SK-N-SH (cell line): Measurements from ENCODE around the gene PDE2A. TPM values are rescaled to one million over a fixed set of nuclear protein-coding genes. Genes with fewer than 3 reads are reported as not detected.

Experiments
- CTCF ChIA-PET: fragments of 300-600, 350-600 bp; formaldehyde crosslinking; extraction: SDS; loops from one replicate; lab custom pipeline; 2021; lab: Yijun Ruan, JAX
- POLR2A ChIA-PET: fragments of 350-600 bp; sonication (Branson Sonifier 250); formaldehyde crosslinking; extraction: SDS; loops from one replicate; lab custom pipeline; 2020; ENCODE audit warnings: antibody characterized with exemption, inconsistent platforms; lab: Yijun Ruan, JAX
- DNase-seq: peaks from one replicate; pipeline ENCODE4 v3.0.0; 2012
- H2AFZ ChIP-seq: fragments of 200-600 bp; sonication (generic); 2 replicates; pipeline ENCODE4 v1.8.1; 2016; ENCODE audit warnings: antibody characterized with exemption, mild to moderate bottlenecking, low read depth
- H3F3A ChIP-seq: fragments of 200-600 bp; sonication (generic); replicated peaks from 2 replicates; pipeline ENCODE3; 2016; ENCODE audit warnings: antibody characterized with exemption, mild to moderate bottlenecking; ENCODE audit not compliant: insufficient read depth
- H3K27ac ChIP-seq, 2 experiments: fragments of 200-500 bp in 1 of 2; fragments of 200-600 bp in 1 of 2; sonication (Bioruptor generic) in 1 of 2; sonication (generic), shearing (Covaris generic) in 1 of 2; 2 replicates each; pipeline versions ENCODE4 v1.5.1 to v1.6.1; 2014 to 2016; ENCODE audit warnings: low read depth in 2 of 2, inconsistent platforms in 1 of 2, low read length in 1 of 2, mild to moderate bottlenecking in 1 of 2, mixed read lengths in 1 of 2
- H3K27me3 ChIP-seq: fragments of 200-600 bp; sonication (generic), shearing (Covaris generic); 2 replicates; pipeline ENCODE4 v1.6.1; 2016; ENCODE audit warnings: mixed run types; ENCODE audit not compliant: insufficient read depth
- H3K36me3 ChIP-seq, 2 experiments: fragments of 200-500 bp in 1 of 2; fragments of 200-600 bp in 1 of 2; sonication (Bioruptor generic) in 1 of 2; sonication (generic) in 1 of 2; replicated peaks in 1 of 2; 2 replicates each; pipeline versions ENCODE3 to v1.5.1; 2014 to 2016; ENCODE audit warnings: low read length in 1 of 2, mild to moderate bottlenecking in 1 of 2; ENCODE audit not compliant: insufficient read depth in 2 of 2, control insufficient read depth in 1 of 2
- H3K4me1 ChIP-seq, 2 experiments: fragments of 200-500 bp in 1 of 2; fragments of 200-600 bp in 1 of 2; sonication (Bioruptor generic) in 1 of 2; sonication (generic), shearing (Covaris generic) in 1 of 2; 2 replicates each; pipeline versions ENCODE4 v1.5.1 to v1.6.1; 2014 to 2016; ENCODE audit warnings: low read depth in 1 of 2, low read length in 1 of 2, mixed run types in 1 of 2; ENCODE audit not compliant: insufficient read depth in 2 of 2, control insufficient read depth in 1 of 2
- H3K4me2 ChIP-seq: fragments of 200-600 bp; sonication (generic), shearing (Covaris generic); 2 replicates; pipeline ENCODE4 v1.6.1; 2017; ENCODE audit warnings: mixed run types
- H3K4me3 ChIP-seq, 2 experiments: fragments of 200-500 bp in 1 of 2; fragments of 200-600 bp in 1 of 2; sonication (Bioruptor generic) in 1 of 2; sonication (generic), shearing (Covaris generic) in 1 of 2; 2 replicates each; pipeline versions ENCODE4 v1.5.1 to v1.8.1; 2014 to 2016; ENCODE audit warnings: low read depth in 2 of 2, inconsistent platforms in 1 of 2, low read length in 1 of 2, mild to moderate bottlenecking in 1 of 2, mixed read lengths in 1 of 2, moderate library complexity in 1 of 2
- H3K79me2 ChIP-seq: fragments of 200-600 bp; sonication (generic); 2 replicates; pipeline ENCODE4 v1.8.1; 2017; ENCODE audit warnings: mild to moderate bottlenecking; ENCODE audit not compliant: insufficient read depth
- H3K9ac ChIP-seq: fragments of 200-600 bp; sonication (generic); 2 replicates; pipeline ENCODE4 v1.6.1; 2017; ENCODE audit warnings: mixed run types
- H3K9me2 ChIP-seq: fragments of 200-600 bp; sonication (generic); 2 replicates; pipeline ENCODE4 v1.6.1; 2017; ENCODE audit warnings: mixed run types
- H3K9me3 ChIP-seq: fragments of 200-600 bp; sonication (generic); 2 replicates; pipeline ENCODE4 v1.6.1; 2017; ENCODE audit warnings: mixed run types, mild to moderate bottlenecking, moderate library complexity
- H4K20me1 ChIP-seq: fragments of 200-600 bp; sonication (generic); 2 replicates; pipeline ENCODE4 v1.6.1; 2017; ENCODE audit warnings: mild to moderate bottlenecking, mixed run types; ENCODE audit not compliant: insufficient read depth
- EP300 ChIP-seq, 2 experiments: IDR thresholded peaks; 2 replicates each; pipeline versions ENCODE4 v1.4.0 to v1.6.1; 2012; ENCODE audit warnings: borderline replicate concordance in 1 of 2, low read depth in 1 of 2, low read length in 1 of 2
- GABPA ChIP-seq: IDR thresholded peaks from 2 replicates; pipeline ENCODE4 v1.4.0; 2012; ENCODE audit warnings: low read depth, mild to moderate bottlenecking
- GATA2 ChIP-seq: sonication (generic); formaldehyde crosslinking; IDR thresholded peaks from 2 replicates; pipeline ENCODE4 v1.5.0; 2020; ENCODE audit warnings: mild to moderate bottlenecking, missing genetic modification reagents
- JUND ChIP-seq: IDR thresholded peaks from 2 replicates; pipeline ENCODE4 v1.4.0; 2012
- MEF2A ChIP-seq: IDR thresholded peaks from 2 replicates; pipeline ENCODE4 v1.4.0; 2012; ENCODE audit warnings: low read depth, borderline replicate concordance
- MXI1 ChIP-seq: IDR thresholded peaks from 2 replicates; pipeline ENCODE4 v1.6.1; 2012; ENCODE audit warnings: mild to moderate bottlenecking, low read depth, low read length, improper control_type of control experiment
- NFIC ChIP-seq: IDR thresholded peaks from 2 replicates; pipeline ENCODE4 v1.4.0; 2012; ENCODE audit warnings: borderline replicate concordance
- NRF1 ChIP-seq: IDR thresholded peaks from 2 replicates; pipeline ENCODE4 v1.6.1; 2012; ENCODE audit warnings: low read depth, mild to moderate bottlenecking, low read length
- POLR2AphosphoS5 ChIP-seq: IDR thresholded peaks from 2 replicates; pipeline ENCODE4 v1.6.1; 2012; ENCODE audit warnings: low read depth, low read length
- RCOR1 ChIP-seq: fragments of 150-350 bp; IDR thresholded peaks from 2 replicates; pipeline ENCODE4 v1.6.1; 2017; ENCODE audit warnings: antibody characterized with exemption, low read length
- RFX5 ChIP-seq: IDR thresholded peaks from 2 replicates; pipeline ENCODE4 v1.6.1; 2012; ENCODE audit warnings: mild to moderate bottlenecking, improper control_type of control experiment, low read length
- RXRA ChIP-seq: IDR thresholded peaks from 2 replicates; pipeline ENCODE4 v1.4.0; 2012; ENCODE audit warnings: low read depth, mild to moderate bottlenecking, borderline replicate concordance
- SMC3 ChIP-seq: IDR thresholded peaks from 2 replicates; pipeline ENCODE4 v1.6.1; 2012; ENCODE audit warnings: low read depth, low read length, improper control_type of control experiment
- TAF1 ChIP-seq: IDR thresholded peaks from 2 replicates; pipeline ENCODE4 v1.6.1; 2012; ENCODE audit warnings: low read depth, mild to moderate bottlenecking, low read length, moderate library complexity, borderline replicate concordance
- TCF12 ChIP-seq: IDR thresholded peaks from 2 replicates; pipeline ENCODE4 v1.4.0; 2012
- TEAD4 ChIP-seq: IDR thresholded peaks from 2 replicates; pipeline ENCODE4 v1.4.0; 2012; ENCODE audit warnings: mild to moderate bottlenecking, borderline replicate concordance; ENCODE audit not compliant: insufficient read depth
- YY1 ChIP-seq: IDR thresholded peaks from 2 replicates; pipeline ENCODE4 v1.4.0; 2012; ENCODE audit warnings: low read depth, mild to moderate bottlenecking
- WGBS: methylation state at CpG from one replicate; pipeline ENCODE4 v1.1.6; 2017; ENCODE audit warnings: low lambda C conversion rate; 5-methylcytosine and 5-hydroxymethylcytosine counted together
- polyA plus RNA-seq, 3 experiments: library from polyadenylated mRNA; depleted of rRNA; stranded (reverse); fragments of >200 nt; gene quantifications; 2 replicates each; pipeline ENCODE4 v1.2.3, GENCODE V29; 2012

The PDE2A gene
- polyA plus RNA-seq, 1 of the 3 experiments (the other 2 are of a cell fraction): 0.43 TPM

- Histone ChIP-seq H3K36me3 (no peaks in the 10 kb centered on the region), H3K27ac (no peak overlapping the region), H3K79me2 (no peaks in the 10 kb centered on the region), H3K9me2 (no peaks in the 10 kb centered on the region), H3K4me3 (no peak overlapping the region), H2AFZ (no peak overlapping the region), H4K20me1 (no peaks in the 10 kb centered on the region), H3K4me2 (no peak overlapping the region), H3K4me1 (no peaks in the 10 kb centered on the region; a peak in 2 of 4 replicates), H3K27me3 (no peaks in the 10 kb centered on the region; the same call in 1 of the 2 replicates), H3K9ac (no peak overlapping the region), H3K9me3 (no peaks in the 10 kb centered on the region)
- POLR2A ChIA-PET: no interaction called here
- no peak for DNase-seq
- WGBS: 93% methylated on average over 3 of the region's 6 CpGs
- CTCF ChIA-PET: interaction anchor here (1.0 to 11.7 kb wide), 7 partner anchors 9 to 130 kb away, joined by 3 to 267 read pairs (median 5); no protein-coding TSS in a partner anchor
- TF ChIP-seq YY1: no peak
- TF ChIP-seq NFIC: no peak
- no peak for TF ChIP-seq GABPA
- TF ChIP-seq MEF2A: no peak
- TF ChIP-seq TEAD4: no peak
- TF ChIP-seq GATA2 (CRISPR knock-in tag): no peak
- TF ChIP-seq, all 33 proteins: peak for 0
- H3F3A ChIP-seq: no peaks in the 10 kb centered on the region
Measured at GRCh38 chr11:72576661-72577060, 97.6 kb downstream of the PDE2A start.

- ChIA-PET CTCF (interaction anchor here (1.0 to 11.7 kb wide), 6 partner anchors 11 to 129 kb away, joined by 3 to 267 read pairs (median 6); no protein-coding TSS in a partner anchor), POLR2A (no interaction called here)
- no peak for DNase-seq
- Histone ChIP-seq H3K9me3 (no peaks in the 10 kb centered on the region), H3K9me2 (no peaks in the 10 kb centered on the region), H3K4me2 (no peak overlapping the region), H3K27me3 (no peaks in the 10 kb centered on the region), H3K9ac (no peak overlapping the region), H3K79me2 (no peaks in the 10 kb centered on the region), H3F3A (no peaks in the 10 kb centered on the region), H3K4me3 (no peak overlapping the region), H3K4me1 (no peaks in the 10 kb centered on the region; a peak in 2 of 4 replicates), H2AFZ (no peak overlapping the region), H3K27ac (no peak overlapping the region), H4K20me1 (no peaks in the 10 kb centered on the region), H3K36me3 (no peaks in the 10 kb centered on the region)
- TF ChIP-seq NRF1 (no peak), EP300 (IDR thresholded peaks at IDR 0.05; ENCODE audit: borderline replicate concordance in 1 of 2, low read depth in 1 of 2, low read length in 1 of 2) (no peak), RXRA (no peak), MEF2A (no peak), RFX5 (no peak), SMC3 (no peak), JUND (no peak), GABPA (no peak), TCF12 (no peak), RCOR1 (no peak), MXI1 (no peak), POLR2AphosphoS5 (no peak), TAF1 (no peak)
- 69% methylated on average over 5 of the region's 5 CpGs for WGBS
Measured at GRCh38 chr11:72576243-72576595, 98.0 kb downstream of the PDE2A start.
